ENCODE measurements around the gene LRP8.

DNA sequence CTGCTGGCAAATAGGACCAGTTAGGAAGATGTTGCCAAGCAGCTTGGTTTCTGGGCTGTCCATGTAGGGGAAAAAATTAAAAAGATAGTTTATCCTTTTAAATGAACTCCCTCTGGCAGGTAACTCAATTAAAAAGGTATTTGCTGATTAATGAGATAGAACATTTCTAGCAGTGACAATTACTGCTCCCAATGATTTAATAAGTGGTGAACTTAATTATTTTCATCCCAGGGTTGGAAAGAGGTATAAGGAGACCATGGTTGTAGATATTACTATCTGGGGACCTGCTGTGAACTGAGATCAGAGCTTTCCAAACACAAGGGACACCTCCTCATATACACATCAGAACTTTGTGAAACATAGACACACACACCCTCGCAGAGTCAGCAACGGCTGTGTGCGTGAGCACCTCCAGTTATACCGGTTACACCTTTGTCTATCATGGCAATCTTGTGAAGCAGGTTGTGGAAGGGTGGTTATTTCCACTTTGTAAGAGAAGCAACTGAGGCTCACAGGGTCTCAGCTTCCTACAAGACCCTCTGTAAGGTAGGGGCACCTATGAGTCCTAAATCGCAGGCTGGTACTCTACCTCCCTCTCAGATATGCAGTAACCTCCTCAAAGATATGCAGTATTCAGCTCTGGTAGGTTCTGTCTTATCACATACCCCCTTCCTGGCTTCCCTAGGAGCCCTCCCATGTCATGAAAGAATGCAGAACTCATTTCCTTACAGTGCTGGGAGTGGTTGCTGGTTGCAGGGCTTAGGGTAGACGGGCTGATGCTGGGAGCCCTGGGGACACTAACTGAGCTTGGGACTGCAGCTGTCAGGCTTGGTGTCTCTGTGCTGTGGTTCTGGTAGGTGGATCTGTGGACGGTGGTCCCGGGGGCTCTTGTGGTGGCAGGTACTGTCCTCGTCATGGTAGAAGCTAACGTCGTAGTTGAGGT lies 71.1 kb downstream of the LRP8 start:
- TF ChIP-seq, protein P1, sequence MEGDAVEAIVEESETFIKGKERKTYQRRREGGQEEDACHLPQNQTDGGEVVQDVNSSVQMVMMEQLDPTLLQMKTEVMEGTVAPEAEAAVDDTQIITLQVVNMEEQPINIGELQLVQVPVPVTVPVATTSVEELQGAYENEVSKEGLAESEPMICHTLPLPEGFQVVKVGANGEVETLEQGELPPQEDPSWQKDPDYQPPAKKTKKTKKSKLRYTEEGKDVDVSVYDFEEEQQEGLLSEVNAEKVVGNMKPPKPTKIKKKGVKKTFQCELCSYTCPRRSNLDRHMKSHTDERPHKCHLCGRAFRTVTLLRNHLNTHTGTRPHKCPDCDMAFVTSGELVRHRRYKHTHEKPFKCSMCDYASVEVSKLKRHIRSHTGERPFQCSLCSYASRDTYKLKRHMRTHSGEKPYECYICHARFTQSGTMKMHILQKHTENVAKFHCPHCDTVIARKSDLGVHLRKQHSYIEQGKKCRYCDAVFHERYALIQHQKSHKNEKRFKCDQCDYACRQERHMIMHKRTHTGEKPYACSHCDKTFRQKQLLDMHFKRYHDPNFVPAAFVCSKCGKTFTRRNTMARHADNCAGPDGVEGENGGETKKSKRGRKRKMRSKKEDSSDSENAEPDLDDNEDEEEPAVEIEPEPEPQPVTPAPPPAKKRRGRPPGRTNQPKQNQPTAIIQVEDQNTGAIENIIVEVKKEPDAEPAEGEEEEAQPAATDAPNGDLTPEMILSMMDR (IDR thresholded peaks at IDR 0.05; ENCODE audit: insufficient read depth, low read depth, low read length): no peak
- no peak for TF ChIP-seq EZH2 (IDR thresholded peaks at IDR 0.05; ENCODE audit: insufficient read depth, low read length)

All from astrocyte (in vitro differentiated cells and primary cell).